Activated naive CD4-positive, alpha-beta T cell treated with anti-CD3 and anti-CD28 coated beads, Interleukin-2, amount 50 U/mL, for 24 hours (primary cell): ENCODE data around the gene MZB1.

Experiments
- H3K27ac Mint-ChIP-seq: one replicate; pipeline ENCODE4 v1.8.0; 2021; ENCODE audit warnings: mild to moderate bottlenecking, mixed read lengths
- H3K27me3 Mint-ChIP-seq: one replicate; pipeline ENCODE4 v1.8.0; 2021; ENCODE audit warnings: mixed read lengths
- H3K36me3 Mint-ChIP-seq: one replicate; pipeline ENCODE4 v1.8.0; 2021; ENCODE audit warnings: mixed read lengths
- H3K4me1 Mint-ChIP-seq: one replicate; pipeline ENCODE4 v1.8.0; 2021; ENCODE audit warnings: mixed read lengths
- H3K4me3 Mint-ChIP-seq: one replicate; pipeline ENCODE4 v1.8.0; 2021; ENCODE audit warnings: mild to moderate bottlenecking, mixed read lengths
- H3K9me3 Mint-ChIP-seq: one replicate; pipeline ENCODE4 v1.8.0; 2021; ENCODE audit warnings: mixed read lengths

MZB1 gene

DNA sequence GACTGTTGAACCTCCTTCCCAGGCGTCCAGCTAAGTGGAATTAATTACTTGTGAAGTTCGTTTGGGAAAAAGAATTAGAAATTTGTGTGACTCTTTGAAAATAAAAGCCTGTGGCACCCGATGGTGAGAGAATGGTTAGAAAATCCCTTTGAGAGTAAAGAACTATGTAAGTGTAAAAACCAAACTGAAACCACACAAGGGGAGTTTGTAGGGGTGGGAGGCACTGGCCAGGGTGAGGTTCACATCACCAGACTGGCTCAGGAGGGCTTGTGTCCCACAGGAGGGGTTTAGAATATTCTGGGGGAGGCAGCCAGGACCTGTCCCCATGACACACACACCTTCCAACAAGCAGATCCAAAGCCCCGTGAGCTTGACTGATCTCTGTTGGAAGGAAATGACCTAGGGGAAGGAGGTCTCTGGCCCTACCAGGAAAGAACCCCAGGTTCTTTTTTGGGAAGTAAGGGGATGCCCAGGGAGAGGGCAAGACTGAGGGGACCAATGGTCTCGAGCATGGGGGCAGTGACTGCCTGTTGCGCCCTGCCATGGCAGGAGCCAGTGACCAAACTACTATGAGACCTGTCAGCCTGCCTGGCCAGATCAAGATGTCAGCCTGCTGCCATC is 9.9 kb upstream of the MZB1 start:
- H3K36me3 Mint-ChIP-seq, result no peaks in the 10 kb centered on the region
- H3K27ac Mint-ChIP-seq, result no peak overlapping the region
- peaks cover 23% of the 10 kb centered on the region for H3K4me1 Mint-ChIP-seq
- no peak overlapping the region for H3K4me3 Mint-ChIP-seq
- no peaks in the 10 kb centered on the region for H3K9me3 Mint-ChIP-seq
- H3K27me3 Mint-ChIP-seq, result no peaks in the 10 kb centered on the region

GRCh38 chr5:139397921-139398320 is 8.2 kb upstream of the MZB1 start:
- no peak overlapping the region for H3K27ac Mint-ChIP-seq
- no peaks in the 10 kb centered on the region for H3K36me3 Mint-ChIP-seq
- no peaks in the 10 kb centered on the region for H3K9me3 Mint-ChIP-seq
- H3K4me3 Mint-ChIP-seq, result no peak overlapping the region
- no peaks in the 10 kb centered on the region for H3K27me3 Mint-ChIP-seq
- H3K4me1 Mint-ChIP-seq, result peaks cover 14% of the 10 kb centered on the region

- Mint-ChIP-seq H3K27me3 (no peaks in the 10 kb centered on the region), H3K36me3 (no peaks in the 10 kb centered on the region), H3K4me3 (no peak overlapping the region), H3K27ac (no peak overlapping the region), H3K4me1 (peaks cover 13% of the 10 kb centered on the region), H3K9me3 (no peaks in the 10 kb centered on the region)
Observed at GRCh38 chr5:139396691-139397090, 7.0 kb upstream of the MZB1 start.

DNA sequence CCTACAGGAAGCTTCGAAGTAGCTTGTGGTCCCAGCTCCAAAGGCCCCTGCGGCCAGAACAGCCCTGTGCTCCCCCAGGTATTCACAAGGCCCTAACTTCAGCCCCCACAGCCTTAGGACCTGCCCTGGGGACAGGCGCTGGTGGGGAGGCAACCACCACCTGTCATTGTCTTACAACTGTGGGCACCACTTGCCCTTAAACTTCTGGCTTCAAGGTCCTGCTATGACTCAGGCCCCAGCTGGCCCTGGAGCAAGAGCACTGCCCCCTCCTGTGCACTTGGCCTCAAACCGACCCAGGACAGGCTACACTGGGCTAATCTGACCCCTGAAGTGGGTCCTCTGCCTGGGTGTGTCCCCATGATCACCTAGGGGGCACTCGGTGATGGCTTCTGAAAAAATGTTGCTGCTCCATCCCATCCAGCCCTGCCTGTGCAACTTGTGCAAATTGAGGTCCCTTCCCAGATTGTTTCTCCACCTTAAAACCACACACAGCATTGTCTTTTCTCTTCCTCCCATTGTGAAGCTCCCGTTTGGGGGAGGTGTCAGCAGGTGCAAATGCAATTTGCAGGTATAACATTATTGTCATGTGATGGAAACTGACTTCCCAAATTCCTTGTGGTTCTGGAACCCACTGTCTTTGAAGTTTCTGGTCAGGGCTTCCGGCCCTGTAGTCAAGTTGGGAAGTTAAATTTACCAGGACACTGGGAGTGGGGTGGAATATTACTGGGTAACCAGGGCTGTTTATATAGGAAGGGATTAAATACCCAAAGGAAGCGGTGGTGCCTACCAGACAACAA is 6.3 kb upstream of the MZB1 start:
- Mint-ChIP-seq H3K27ac (no peak overlapping the region), H3K9me3 (no peaks in the 10 kb centered on the region), H3K27me3 (no peaks in the 10 kb centered on the region), H3K4me1 (peaks cover 19% of the 10 kb centered on the region), H3K36me3 (no peaks in the 10 kb centered on the region), H3K4me3 (no peak overlapping the region)

DNA sequence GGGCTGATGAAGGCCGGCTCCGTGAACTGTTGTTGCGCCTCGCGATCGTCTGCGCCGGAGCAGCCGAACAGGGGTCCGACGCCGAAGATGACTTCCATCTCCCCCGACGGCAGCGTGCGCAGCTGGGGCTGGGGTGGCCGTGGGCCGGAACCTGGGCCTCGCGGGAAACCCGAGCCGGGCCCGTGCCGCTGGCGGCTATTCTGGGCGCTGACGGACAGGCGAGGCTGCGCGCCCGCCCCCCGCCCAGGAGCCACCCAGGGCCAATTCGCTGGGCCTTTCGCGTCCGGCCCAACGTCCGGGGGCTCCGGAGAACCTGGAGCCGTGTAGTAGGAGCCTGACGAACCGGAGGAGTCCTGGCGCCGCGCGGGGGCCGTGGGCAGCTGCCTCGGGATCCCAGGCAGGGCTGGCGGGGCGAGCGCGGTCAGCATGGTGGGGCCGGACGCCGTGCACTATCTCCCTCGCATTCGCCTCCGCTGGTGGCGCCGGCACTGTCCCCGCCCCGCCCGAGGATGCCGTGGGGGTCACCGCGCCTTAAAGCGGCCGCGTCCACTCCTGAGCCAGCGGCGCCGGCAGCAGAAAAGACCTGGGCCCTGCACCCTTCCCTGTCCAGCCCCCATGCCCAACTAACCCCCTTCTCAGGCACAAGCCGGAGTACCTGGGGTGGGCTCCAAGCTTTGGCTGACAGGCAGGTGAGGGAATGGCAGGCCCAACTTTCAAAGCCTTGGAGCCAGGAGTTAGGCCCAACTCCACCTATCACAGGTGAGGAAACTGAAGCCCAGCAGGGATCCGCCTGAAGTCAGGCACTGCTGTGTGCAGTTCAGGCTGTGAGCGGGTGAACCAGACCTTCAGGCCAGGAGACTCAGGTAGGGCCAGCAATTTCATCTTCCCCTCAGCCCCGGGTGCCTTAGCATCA is 5.2 kb upstream of the MZB1 start, which contains the start of gene PROB1:
Gene PROB1 (minus strand): TSS at position 451 of the 913 bp plus-strand sequence. CDS start 23 bp downstream, at position 428.
- Mint-ChIP-seq H3K4me1 (peaks cover 29% of the 10 kb centered on the region), H3K27ac (no peak within 1 kb of the TSS), H3K36me3 (no peaks in the 10 kb centered on the region), H3K9me3 (no peaks in the 10 kb centered on the region), H3K4me3 (peak within 1 kb of the TSS; percentile 91), H3K27me3 (no peaks in the 10 kb centered on the region)

- peak overlapping the region; percentile 91 for H3K4me3 Mint-ChIP-seq
- H3K4me1 Mint-ChIP-seq, result peaks cover 36% of the 10 kb centered on the region
- H3K9me3 Mint-ChIP-seq, result no peaks in the 10 kb centered on the region
- no peaks in the 10 kb centered on the region for H3K36me3 Mint-ChIP-seq
- no peak overlapping the region for H3K27ac Mint-ChIP-seq
- no peaks in the 10 kb centered on the region for H3K27me3 Mint-ChIP-seq
Observed at GRCh38 chr5:139394123-139394653, 4.5 kb upstream of the MZB1 start.

DNA sequence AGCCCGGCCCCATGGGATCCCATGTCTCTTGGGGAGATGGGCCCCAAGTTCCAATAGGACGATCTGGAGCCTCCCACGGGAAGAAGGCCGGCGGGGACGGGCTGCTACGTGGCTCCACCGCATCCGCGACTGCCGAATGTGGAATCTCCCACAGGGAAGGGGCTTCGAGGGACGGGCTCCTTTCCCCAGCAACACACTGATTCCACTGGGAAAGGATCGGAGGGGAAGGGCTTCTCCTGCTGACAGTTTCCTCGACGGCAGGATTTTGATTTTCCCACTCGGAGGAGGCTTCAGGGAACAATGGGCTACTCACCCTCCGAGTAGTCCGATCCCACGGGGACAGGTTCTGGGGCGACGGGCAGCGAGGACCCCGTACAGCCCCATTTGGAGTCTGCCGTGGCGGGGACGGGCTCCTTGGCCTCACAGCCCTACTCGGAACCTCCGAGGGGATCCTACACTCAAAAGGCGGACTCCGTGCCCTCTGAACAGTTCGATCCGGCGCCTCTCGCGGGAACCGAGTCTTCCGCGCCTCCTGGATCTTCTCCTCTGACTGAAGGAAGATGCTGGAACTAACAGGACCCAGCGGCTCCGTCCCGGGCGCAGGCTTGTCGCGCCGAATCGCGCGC is 3.9 kb upstream of the MZB1 start:
- Mint-ChIP-seq H3K4me1 (peaks cover 37% of the 10 kb centered on the region), H3K9me3 (no peaks in the 10 kb centered on the region), H3K36me3 (no peaks in the 10 kb centered on the region), H3K4me3 (peak overlapping the region; percentile 91), H3K27ac (no peak overlapping the region), H3K27me3 (no peaks in the 10 kb centered on the region)

GRCh38 chr5:139392678-139393496 is 3.2 kb upstream of the MZB1 start:
- peak overlapping the region; percentile 91 for H3K4me3 Mint-ChIP-seq
- H3K36me3 Mint-ChIP-seq, result no peaks in the 10 kb centered on the region
- H3K9me3 Mint-ChIP-seq, result no peaks in the 10 kb centered on the region
- H3K27ac Mint-ChIP-seq, result peak overlapping the region; percentile 79
- peaks cover 37% of the 10 kb centered on the region for H3K4me1 Mint-ChIP-seq
- no peaks in the 10 kb centered on the region for H3K27me3 Mint-ChIP-seq

DNA sequence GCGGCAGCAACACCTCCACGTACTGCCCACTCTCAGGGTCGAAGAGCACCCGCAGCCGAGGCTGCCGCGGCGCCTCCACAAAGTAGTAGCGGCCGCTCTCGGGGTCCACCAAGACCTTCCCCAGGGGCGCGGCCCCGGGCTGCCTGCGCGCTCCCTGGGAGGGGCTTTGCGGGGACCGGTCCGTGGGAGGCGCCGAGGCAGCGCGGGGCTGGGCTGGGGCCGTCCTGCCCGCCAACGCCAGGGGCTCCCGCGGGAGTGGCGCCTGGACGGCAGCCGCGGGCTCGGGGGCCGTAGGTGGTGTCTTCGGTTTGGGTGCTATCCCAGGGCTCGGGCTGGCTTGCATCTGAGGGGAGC is 2.6 kb upstream of the MZB1 start:
- peaks cover 37% of the 10 kb centered on the region for H3K4me1 Mint-ChIP-seq
- H3K9me3 Mint-ChIP-seq, result no peaks in the 10 kb centered on the region

GRCh38 chr5:139391570-139392323 is 2.0 kb upstream of the MZB1 start:
- peak overlapping the region; percentile 55 for H3K27ac Mint-ChIP-seq
- H3K27me3 Mint-ChIP-seq, result no peaks in the 10 kb centered on the region
- no peaks in the 10 kb centered on the region for H3K9me3 Mint-ChIP-seq
- no peaks in the 10 kb centered on the region for H3K36me3 Mint-ChIP-seq
- H3K4me3 Mint-ChIP-seq, result peak overlapping the region; percentile 79
- peaks cover 37% of the 10 kb centered on the region for H3K4me1 Mint-ChIP-seq

More for the DNA sequence above, 2.6 kb upstream of the MZB1 start:
- H3K27me3 Mint-ChIP-seq, result no peaks in the 10 kb centered on the region
- H3K4me3 Mint-ChIP-seq, result no peak overlapping the region
- no peaks in the 10 kb centered on the region for H3K36me3 Mint-ChIP-seq
- H3K27ac Mint-ChIP-seq, result no peak overlapping the region

GRCh38 chr5:139390639-139391569 is 1.2 kb upstream of the MZB1 start:
- peaks cover 43% of the 10 kb centered on the region for H3K4me1 Mint-ChIP-seq
- H3K36me3 Mint-ChIP-seq, result no peaks in the 10 kb centered on the region
- H3K4me3 Mint-ChIP-seq, result peak overlapping the region; percentile 79
- no peaks in the 10 kb centered on the region for H3K9me3 Mint-ChIP-seq
- no peak overlapping the region for H3K27ac Mint-ChIP-seq
- no peaks in the 10 kb centered on the region for H3K27me3 Mint-ChIP-seq

DNA sequence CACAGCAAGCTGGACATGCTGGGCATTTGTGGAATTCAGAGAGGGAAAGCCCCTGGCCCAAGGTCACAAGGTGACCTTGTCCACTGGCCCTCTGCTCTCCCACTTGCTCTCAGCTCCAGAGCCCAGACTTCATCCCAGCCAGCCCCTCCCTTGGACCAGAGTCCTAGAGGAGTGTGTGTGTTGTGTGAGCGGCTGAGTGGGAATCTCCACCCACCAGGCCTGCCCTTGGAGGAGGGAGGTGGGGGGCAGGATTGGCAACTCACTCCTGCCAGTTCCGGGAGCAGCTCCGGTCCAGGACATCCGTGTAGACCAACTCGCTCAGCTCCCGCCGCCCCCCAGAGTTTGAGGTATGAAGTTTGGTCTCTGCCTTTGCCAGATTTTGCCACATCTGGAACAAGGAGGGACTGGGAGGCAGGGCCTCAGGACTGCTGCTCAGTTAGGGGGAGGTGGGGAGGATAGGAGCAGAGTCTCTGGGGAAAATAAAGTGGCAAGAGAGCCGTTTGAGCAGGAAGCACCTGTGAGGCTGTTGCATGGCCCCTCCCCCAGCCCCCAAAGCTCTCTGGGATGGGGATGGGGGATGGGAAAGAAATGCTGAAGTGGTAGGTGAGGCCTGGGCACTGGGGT is 1.4 kb downstream of the MZB1 start:
- Mint-ChIP-seq H3K9me3 (no peaks in the 10 kb centered on the region), H3K4me1 (peaks cover 62% of the 10 kb centered on the region), H3K36me3 (no peaks in the 10 kb centered on the region), H3K27ac (no peak overlapping the region), H3K4me3 (no peak overlapping the region), H3K27me3 (no peaks in the 10 kb centered on the region)
